ENCODE results near the gene OPRL1. TPM values are rescaled to one million over a fixed set of nuclear protein-coding genes. Genes with fewer than 3 reads are reported as not detected.
A peak's percentile ranks its signal among the peaks of the same experiment; 100 is the strongest.

The OPRL1 gene
- polyA plus RNA-seq, 1 of the 3 experiments (the other 2 are of a cell fraction): 1.8 TPM

DNA sequence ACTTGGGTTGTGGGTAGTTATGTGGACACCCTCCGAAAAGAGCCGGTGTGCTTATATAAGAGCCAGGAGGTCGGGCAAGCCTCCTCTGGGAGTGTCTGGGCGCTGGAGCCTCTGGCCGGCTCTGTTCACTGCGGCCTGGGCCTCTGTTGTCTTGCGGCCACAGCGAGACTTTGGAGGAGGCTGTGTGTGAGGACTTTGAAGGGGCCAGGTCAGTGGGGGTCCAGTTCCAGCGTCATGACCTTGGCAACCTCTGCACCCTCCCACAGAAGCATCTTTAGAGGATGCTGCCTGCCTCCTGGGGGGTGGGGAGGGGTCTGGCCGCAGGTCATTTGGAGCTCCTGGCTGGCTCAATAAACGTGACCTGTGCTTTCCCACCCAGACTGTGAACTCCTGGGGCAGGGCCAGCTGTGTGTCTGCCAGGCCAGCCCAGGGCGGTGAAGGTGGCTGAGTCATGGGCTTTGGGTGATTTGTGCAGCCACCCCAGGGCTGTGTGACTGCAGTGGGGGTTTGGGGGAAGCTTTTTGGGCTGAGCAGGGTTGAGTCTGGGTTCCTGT is 15.7 kb upstream of the OPRL1 start (continued):
- TF ChIP-seq, protein P1, sequence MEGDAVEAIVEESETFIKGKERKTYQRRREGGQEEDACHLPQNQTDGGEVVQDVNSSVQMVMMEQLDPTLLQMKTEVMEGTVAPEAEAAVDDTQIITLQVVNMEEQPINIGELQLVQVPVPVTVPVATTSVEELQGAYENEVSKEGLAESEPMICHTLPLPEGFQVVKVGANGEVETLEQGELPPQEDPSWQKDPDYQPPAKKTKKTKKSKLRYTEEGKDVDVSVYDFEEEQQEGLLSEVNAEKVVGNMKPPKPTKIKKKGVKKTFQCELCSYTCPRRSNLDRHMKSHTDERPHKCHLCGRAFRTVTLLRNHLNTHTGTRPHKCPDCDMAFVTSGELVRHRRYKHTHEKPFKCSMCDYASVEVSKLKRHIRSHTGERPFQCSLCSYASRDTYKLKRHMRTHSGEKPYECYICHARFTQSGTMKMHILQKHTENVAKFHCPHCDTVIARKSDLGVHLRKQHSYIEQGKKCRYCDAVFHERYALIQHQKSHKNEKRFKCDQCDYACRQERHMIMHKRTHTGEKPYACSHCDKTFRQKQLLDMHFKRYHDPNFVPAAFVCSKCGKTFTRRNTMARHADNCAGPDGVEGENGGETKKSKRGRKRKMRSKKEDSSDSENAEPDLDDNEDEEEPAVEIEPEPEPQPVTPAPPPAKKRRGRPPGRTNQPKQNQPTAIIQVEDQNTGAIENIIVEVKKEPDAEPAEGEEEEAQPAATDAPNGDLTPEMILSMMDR (IDR thresholded peaks at IDR 0.05): no peak
- TF ChIP-seq MEF2A (IDR thresholded peaks at IDR 0.05; ENCODE audit: borderline replicate concordance, low read depth) (no peak), CHD2 (IDR thresholded peaks at IDR 0.05; ENCODE audit: low read length, partially characterized antibody) (no peak), TCF12 (IDR thresholded peaks at IDR 0.05) (peak; percentile 24; the same call in 1 of the 2 replicates)
- TF ChIP-seq, protein P2, sequence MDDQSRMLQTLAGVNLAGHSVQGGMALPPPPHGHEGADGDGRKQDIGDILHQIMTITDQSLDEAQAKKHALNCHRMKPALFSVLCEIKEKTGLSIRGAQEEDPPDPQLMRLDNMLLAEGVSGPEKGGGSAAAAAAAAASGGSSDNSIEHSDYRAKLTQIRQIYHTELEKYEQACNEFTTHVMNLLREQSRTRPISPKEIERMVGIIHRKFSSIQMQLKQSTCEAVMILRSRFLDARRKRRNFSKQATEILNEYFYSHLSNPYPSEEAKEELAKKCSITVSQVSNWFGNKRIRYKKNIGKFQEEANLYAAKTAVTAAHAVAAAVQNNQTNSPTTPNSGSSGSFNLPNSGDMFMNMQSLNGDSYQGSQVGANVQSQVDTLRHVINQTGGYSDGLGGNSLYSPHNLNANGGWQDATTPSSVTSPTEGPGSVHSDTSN (IDR thresholded peaks at IDR 0.05): no peak

DNA sequence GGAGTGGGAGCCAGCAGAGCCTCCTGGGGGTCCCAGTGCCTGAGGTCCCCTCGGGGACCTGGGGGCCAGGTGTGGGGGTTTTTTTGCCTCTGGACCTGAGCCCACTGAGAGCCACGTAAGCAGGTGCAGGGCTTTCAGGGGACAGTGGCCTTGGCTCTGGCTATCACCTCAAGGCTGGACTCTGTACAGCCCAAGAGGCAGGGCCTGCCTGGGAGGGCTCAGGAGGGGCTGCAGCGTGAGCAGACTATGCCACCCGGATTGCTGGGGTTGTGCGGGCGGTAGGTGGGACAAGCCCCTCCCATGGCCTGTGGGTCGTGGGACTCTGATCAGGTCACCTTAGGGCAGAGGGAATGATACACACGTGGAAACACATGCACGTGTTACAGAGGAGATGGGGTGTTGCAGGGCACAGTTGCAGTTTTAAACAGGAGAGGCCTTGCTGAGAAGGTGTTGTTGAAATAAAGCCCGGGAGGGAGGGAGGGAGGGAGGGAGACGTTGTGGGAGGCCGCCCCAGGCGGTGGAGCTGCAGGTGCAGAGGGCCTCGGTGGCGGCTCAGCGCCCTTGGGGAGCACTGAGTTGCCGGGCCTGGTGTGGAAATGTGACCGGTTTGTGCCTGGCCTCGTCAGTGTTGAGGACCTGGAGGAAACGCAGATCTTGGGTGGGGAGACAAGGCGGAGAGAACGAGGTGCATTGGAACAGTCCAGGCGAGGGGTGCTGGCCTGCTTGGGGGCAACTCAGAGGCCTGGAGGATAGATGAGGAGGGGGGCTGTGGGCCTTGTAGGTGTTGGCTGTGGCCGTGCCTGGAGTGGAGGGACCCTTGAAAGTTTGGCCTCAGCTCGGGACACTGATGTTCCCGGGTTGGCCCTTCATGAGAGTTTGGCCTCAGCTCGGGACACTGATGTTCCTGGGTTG is 14.6 kb upstream of the OPRL1 start:
- DNase-seq: no peak
- H2AFZ ChIP-seq (ENCODE audit: low read depth): no peak overlapping the region
- TF ChIP-seq MEF2A (IDR thresholded peaks at IDR 0.05; ENCODE audit: borderline replicate concordance, low read depth): no peak
- TF ChIP-seq GABPA (IDR thresholded peaks at IDR 0.05; ENCODE audit: low read depth): no peak
- TF ChIP-seq NRF1 (IDR thresholded peaks at IDR 0.05; ENCODE audit: low read depth, low read length): no peak
- H3K9ac ChIP-seq: no peak overlapping the region
- H3K9me3 ChIP-seq: no peaks in the 10 kb centered on the region
- no peaks in the 10 kb centered on the region for H3K9me2 ChIP-seq
- 85% methylated on average over 20 of the region's 27 CpGs for WGBS (ENCODE audit: low lambda C conversion rate)
- H3K79me2 ChIP-seq (ENCODE audit: insufficient read depth): peaks cover 15% of the 10 kb centered on the region; the same call in 1 of the 2 replicates
- peak overlapping the region; percentile 96; the same call in 1 of the 2 replicates for H3K4me2 ChIP-seq
- H3K27ac ChIP-seq (ENCODE audit: low read depth in 2 of 2, low read length in 1 of 2): no peak overlapping the region
- no peaks in the 10 kb centered on the region for H3K27me3 ChIP-seq (ENCODE audit: insufficient read depth)
- CTCF ChIA-PET: interaction anchor here (1.2 to 2.3 kb wide), 2 partner anchors 16 to 27 kb away, joined by 3 to 12 read pairs; no protein-coding TSS in a partner anchor
- H4K20me1 ChIP-seq (ENCODE audit: insufficient read depth): no peaks in the 10 kb centered on the region
- H3K4me3 ChIP-seq (ENCODE audit: low read depth in 2 of 2, low read length in 1 of 2): no peak overlapping the region
- no peaks in the 10 kb centered on the region for H3K36me3 ChIP-seq (replicated peaks in 1 of 2; ENCODE audit: control insufficient read depth in 1 of 2, insufficient read depth in 2 of 2, low read length in 1 of 2)
- H3K4me1 ChIP-seq (ENCODE audit: control insufficient read depth in 1 of 2, insufficient read depth in 2 of 2, low read depth in 1 of 2, low read length in 1 of 2): peaks cover 14 to 21% of the 10 kb centered on the region in 2 experiments; a peak in 2 of 4 replicates
- POLR2A ChIA-PET: no interaction called here
- H3F3A ChIP-seq (replicated peaks; ENCODE audit: insufficient read depth): peaks cover 4% of the 10 kb centered on the region

DNA sequence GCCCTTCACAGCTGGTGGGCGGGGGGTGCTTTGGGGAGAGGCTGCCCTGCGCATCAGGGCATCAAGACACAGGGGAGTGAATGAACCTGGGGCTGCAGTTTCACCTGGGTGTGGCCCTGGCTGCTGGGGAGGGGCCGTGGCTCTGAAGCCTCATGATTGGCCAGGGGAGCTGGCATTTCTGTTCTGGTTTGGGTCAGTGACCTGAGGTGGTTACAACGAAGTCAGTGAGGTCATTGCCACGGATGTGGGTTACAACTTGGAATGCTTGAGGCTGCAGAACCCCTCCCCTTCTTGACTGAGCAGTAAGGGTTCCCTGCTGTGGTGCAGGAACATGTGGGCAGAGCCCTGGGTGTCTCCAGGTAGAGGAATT is 13.9 kb upstream of the OPRL1 start:
- Histone ChIP-seq H3K27me3 (ENCODE audit: insufficient read depth) (no peaks in the 10 kb centered on the region), H3K4me2 (no peak overlapping the region), H3K79me2 (ENCODE audit: insufficient read depth) (peaks cover 15% of the 10 kb centered on the region; the same call in 1 of the 2 replicates), H3K9ac (no peak overlapping the region), H3K4me3 (ENCODE audit: low read depth in 2 of 2, low read length in 1 of 2) (no peak overlapping the region), H3K9me3 (no peaks in the 10 kb centered on the region), H3K4me1 (ENCODE audit: control insufficient read depth in 1 of 2, insufficient read depth in 2 of 2, low read depth in 1 of 2, low read length in 1 of 2) (peaks cover 14 to 21% of the 10 kb centered on the region in 2 experiments; a peak in 2 of 4 replicates), H3K9me2 (no peaks in the 10 kb centered on the region), H3F3A (replicated peaks; ENCODE audit: insufficient read depth) (peaks cover 4% of the 10 kb centered on the region), H2AFZ (ENCODE audit: low read depth) (no peak overlapping the region), H3K36me3 (replicated peaks in 1 of 2; ENCODE audit: control insufficient read depth in 1 of 2, insufficient read depth in 2 of 2, low read length in 1 of 2) (no peaks in the 10 kb centered on the region), H4K20me1 (ENCODE audit: insufficient read depth) (no peaks in the 10 kb centered on the region), H3K27ac (ENCODE audit: low read depth in 2 of 2, low read length in 1 of 2) (no peak overlapping the region)
- CTCF ChIA-PET: interaction anchor here (2.0 to 2.3 kb wide), 2 partner anchors 28 to 55 kb away, joined by 12 read pairs; no protein-coding TSS in a partner anchor
- no peak for DNase-seq
- WGBS (ENCODE audit: low lambda C conversion rate): no CpG with 5 or more reads among the region's 5 CpGs
- TF ChIP-seq RFX5 (IDR thresholded peaks at IDR 0.05; ENCODE audit: low read length) (no peak), RAD21 (IDR thresholded peaks at IDR 0.05; ENCODE audit: low read length) (no peak), RXRA (IDR thresholded peaks at IDR 0.05; ENCODE audit: borderline replicate concordance, low read depth) (no peak), FOXM1 (IDR thresholded peaks at IDR 0.05; ENCODE audit: low read depth) (no peak), SIN3A (IDR thresholded peaks at IDR 0.05; ENCODE audit: borderline replicate concordance, low read depth, low read length) (no peak), ELF1 (IDR thresholded peaks at IDR 0.05) (no peak), YY1 (IDR thresholded peaks at IDR 0.05; ENCODE audit: low read depth) (no peak), NFIC (IDR thresholded peaks at IDR 0.05; ENCODE audit: borderline replicate concordance) (no peak), GATA2 (CRISPR knock-in tag; IDR thresholded peaks at IDR 0.05) (no peak), POLR2AphosphoS5 (IDR thresholded peaks at IDR 0.05; ENCODE audit: low read depth, low read length) (no peak), MEF2A (IDR thresholded peaks at IDR 0.05; ENCODE audit: borderline replicate concordance, low read depth) (no peak)
- TF ChIP-seq, protein P3, sequence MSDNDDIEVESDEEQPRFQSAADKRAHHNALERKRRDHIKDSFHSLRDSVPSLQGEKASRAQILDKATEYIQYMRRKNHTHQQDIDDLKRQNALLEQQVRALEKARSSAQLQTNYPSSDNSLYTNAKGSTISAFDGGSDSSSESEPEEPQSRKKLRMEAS (IDR thresholded peaks at IDR 0.05; ENCODE audit: low read depth): no peak
- POLR2A ChIA-PET: no interaction called here
